LNCaP clone FGC (cell line): ENCODE measurements around the gene CEACAM20.
"Not testable (repeated sequence)": the region's sequence is repeated elsewhere in the genome, so short reads cannot be mapped to it uniquely, and the experiment has no call there.

Experiments used
- DNase-seq: peaks from one replicate; pipeline ENCODE4 v3.0.0-alpha.2; 2011; ENCODE audit warnings: low read depth
- H3K4me3 ChIP-seq: 2 replicates; pipeline ENCODE4 v1.5.1; 2011; ENCODE audit warnings: mild to moderate bottlenecking, low read depth, low read length, control low read depth
- TF ChIP-seq, protein P1 (sequence below): IDR thresholded peaks from 2 replicates; pipeline ENCODE4 v1.5.1; 2012; ENCODE audit warnings: mild to moderate bottlenecking; ENCODE audit not compliant: control insufficient read depth, insufficient read depth; ENCODE audit errors: extremely low read depth

The CEACAM20 gene

DNA sequence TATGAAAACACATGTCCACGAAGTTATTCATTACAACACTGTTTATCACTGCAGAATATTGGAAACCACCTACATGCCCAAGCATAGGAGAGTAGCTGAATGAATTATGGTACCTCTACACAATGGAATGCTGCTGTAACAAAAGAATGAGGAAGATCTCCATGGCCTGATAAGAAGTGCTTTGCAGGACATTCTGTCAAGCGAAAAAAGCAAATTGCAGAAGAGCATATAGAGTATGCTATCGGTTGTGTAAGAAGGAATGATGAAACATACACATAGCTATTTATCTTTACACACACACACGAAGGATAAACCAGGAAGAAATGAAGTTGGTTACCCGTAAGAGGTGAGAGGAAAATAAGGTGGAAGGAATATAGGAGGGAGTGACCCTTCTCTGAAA, 37.5 kb upstream of the CEACAM20 start:
- H3K4me3 ChIP-seq = no peak overlapping the region
- DNase-seq = no peak
- TF ChIP-seq, protein P1, sequence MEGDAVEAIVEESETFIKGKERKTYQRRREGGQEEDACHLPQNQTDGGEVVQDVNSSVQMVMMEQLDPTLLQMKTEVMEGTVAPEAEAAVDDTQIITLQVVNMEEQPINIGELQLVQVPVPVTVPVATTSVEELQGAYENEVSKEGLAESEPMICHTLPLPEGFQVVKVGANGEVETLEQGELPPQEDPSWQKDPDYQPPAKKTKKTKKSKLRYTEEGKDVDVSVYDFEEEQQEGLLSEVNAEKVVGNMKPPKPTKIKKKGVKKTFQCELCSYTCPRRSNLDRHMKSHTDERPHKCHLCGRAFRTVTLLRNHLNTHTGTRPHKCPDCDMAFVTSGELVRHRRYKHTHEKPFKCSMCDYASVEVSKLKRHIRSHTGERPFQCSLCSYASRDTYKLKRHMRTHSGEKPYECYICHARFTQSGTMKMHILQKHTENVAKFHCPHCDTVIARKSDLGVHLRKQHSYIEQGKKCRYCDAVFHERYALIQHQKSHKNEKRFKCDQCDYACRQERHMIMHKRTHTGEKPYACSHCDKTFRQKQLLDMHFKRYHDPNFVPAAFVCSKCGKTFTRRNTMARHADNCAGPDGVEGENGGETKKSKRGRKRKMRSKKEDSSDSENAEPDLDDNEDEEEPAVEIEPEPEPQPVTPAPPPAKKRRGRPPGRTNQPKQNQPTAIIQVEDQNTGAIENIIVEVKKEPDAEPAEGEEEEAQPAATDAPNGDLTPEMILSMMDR = no peak

DNA sequence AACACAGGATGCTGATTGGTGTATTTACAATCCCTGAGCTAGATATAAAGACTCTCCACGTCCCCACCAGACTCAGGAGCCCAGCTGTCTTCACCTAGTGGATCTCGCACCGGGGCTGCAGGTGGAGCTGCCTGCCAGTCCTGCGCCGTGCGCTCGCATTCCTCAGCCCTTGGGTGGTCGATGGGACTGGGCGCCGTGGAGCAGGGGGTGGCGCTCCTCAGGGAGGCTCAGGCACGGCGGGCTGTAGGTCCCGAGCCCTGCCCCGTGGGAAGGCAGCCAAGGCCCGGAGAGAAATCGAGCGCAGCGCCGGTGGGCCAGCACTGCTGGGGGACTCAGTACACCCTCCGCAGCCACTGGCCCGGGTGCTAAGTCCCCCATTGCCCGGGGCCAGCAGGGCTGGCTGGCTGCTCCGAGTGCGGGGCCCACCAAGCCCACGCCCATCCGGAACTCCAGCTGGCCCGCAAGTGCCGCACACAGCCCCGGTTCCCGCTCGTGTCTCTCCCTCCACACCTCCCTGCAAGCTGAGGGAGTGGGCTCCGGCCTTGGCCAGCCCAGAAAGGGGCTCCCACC, 33.7 kb upstream of the CEACAM20 start:
- not testable (repeated sequence) for DNase-seq, H3K4me3 ChIP-seq

DNA sequence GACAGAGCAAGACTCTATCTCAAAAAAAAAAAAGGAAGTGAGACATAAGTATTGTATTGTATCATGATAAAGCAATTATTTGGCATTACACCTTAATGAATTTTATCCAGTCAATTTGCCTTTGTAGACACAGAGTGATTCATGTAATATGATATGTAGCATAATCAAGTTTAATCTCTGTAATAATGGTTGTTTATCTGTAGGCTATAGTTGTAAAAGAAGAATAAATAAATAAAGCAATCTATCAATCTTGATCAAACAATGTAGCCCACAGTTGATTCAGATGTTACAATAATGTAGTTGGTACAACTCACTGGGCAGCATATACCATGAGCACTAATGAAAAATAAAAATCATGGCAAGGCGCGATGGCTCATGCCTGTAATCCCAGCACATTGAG, 28.5 kb upstream of the CEACAM20 start:
- peak; percentile 77 for DNase-seq

DNA sequence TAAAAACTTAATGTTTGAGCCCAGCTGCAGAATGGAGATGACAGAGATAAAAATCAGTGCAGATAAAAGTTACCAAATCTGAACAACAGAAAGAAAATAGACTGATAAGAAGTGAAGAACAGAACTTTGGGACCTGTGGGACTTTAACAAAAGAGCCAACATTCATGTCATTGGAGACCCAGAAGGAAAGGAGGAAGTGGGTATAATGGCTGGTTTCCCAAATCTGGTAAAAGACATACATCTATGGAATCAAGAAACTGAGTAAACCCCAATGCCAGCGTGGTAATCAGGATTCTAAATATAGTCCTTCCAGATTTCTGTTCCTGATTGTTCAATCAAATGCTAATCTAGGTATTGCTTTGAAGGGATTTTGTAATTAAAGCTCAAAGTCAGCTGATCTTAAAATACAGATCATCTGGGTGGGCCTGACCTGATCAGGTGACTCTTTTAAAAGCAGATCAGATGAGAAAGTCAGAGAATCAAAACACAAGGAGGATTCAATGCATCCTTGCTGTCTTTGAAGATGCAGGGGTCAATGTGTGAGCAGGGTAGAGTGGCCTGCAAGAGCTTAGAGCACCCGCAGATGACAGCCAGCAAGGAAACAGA, 25.3 kb upstream of the CEACAM20 start:
- TF ChIP-seq, protein P1 = no peak
- no peak overlapping the region for H3K4me3 ChIP-seq
- DNase-seq = no peak

More for the DNA sequence above, 28.5 kb upstream of the CEACAM20 start:
- no peak overlapping the region for H3K4me3 ChIP-seq
- TF ChIP-seq, protein P1 = no peak

DNA sequence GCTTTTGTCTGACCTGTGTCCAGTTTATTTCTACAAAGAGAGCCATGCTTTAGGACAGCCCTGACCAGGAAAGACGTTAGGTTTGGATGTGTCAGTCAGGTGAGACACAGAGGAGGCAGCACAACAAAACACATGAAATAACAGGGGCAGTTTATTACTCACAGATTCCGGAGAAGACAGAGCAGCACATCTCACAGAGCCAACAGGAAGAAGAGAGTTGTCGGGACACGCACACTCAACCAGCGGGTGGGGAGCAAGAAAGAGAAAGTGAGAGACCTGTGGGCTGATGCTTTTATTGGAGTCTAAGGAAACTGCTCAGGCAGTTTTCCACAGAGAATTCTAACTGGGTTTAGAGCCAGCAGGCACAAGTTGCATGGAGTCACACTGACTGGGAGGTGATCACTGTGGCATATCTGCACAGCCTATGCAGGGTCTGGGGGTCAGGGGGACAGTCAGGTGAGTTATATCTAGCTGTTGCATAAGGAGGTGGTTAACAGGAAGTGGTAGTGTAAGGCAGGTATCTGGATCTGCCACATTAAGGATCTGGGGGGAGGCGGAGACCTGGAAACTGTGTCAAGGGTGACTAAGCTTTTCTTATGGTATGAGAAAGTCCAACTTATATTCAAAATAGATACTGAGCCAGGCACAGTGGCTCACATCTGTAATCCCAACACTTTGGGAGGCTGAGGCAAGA, 24.1 kb upstream of the CEACAM20 start:
- DNase-seq = no peak
- TF ChIP-seq, protein P1 = no peak
- no peak overlapping the region for H3K4me3 ChIP-seq

DNA sequence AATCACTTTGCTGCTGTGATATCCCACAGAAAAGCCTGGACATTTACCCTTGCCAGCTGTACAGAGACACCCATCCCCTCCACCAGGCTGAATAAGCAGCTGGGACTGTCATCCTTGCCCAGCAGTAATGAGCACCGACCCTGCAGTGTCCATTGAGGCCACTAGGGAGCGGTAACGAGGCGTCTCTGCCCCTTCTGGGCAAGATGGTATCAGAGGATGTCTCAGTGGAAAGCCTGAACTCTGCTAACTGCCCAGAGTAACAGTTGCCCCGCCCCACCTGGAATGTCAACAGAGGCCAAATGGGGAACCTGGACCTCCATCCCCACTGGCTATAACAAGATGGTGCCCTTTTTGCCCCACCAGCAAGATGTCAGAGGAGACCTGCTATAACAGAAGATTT, 22.8 kb upstream of the CEACAM20 start:
- no peak for DNase-seq
- no peak overlapping the region for H3K4me3 ChIP-seq
- TF ChIP-seq, protein P1 = peak; percentile 23; the same call in 1 of the 2 replicates

DNA sequence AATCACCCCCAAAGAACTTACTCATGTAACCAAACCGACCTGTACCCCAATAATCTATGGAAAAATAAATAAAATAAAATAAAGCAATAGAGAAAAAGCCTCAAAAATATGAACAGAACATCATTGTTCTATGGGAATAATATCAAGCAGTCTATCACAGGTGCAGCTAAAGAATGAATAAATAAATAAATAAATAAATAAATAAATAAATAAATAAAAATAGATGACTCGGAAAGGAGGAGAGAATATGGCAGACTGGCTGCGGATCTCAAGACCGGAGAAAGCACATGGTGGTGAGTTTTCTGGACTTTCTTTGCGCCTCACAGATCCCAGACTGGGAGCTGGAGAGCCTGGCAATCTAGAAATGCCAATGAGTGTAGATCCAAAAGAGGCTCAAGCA, 22.4 kb upstream of the CEACAM20 start:
- H3K4me3 ChIP-seq = no peak overlapping the region
- TF ChIP-seq, protein P1 = no peak

DNA sequence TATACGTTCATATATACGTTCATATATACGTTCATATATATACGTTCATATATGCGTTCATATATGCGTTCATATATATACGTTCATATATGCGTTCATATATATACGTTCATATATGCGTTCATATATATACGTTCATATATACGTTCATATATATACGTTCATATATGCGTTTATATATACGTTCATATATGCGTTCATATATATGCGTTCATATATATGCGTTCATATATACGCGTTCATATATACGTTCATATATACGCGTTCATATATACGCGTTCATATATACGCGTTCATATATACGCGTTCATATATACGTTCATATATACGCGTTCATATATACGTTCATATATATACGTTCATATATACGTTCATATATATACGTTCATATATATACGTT, 21.5 kb upstream of the CEACAM20 start:
- DNase-seq, H3K4me3 ChIP-seq: not testable (repeated sequence)

More for the DNA sequence above, 22.4 kb upstream of the CEACAM20 start:
- no peak for DNase-seq
